HPDE6-E6E7 (cell line): Measurements from ENCODE around the gene CFAP126.
"Not testable (repeated sequence)": the region's sequence is repeated elsewhere in the genome, so short reads cannot be mapped to it uniquely, and the experiment has no call there.

ENCODE experiments used
- DNase-seq: peaks from one replicate; pipeline ENCODE4 v3.0.0; 2011; ENCODE audit warnings: missing footprints; ENCODE audit errors: extremely low spot score

Gene CFAP126

GRCh38 chr1:161367684-161368400, at the start of gene CFAP126:
Gene CFAP126, minus strand, starts transcription at chr1:161367876. Its CDS starts 8 bp downstream, at chr1:161367868.
- peak; percentile 88 for DNase-seq

GRCh38 chr1:161413050-161413449, 45.4 kb upstream of the CFAP126 start:
- DNase-seq, result not testable (repeated sequence)

GRCh38 chr1:161410636-161410970, 42.9 kb upstream of the CFAP126 start:
- DNase-seq, result not testable (repeated sequence)

GRCh38 chr1:161409848-161410635, 42.4 kb upstream of the CFAP126 start:
- DNase-seq, result not testable (repeated sequence)

GRCh38 chr1:161408429-161409052, 40.9 kb upstream of the CFAP126 start:
- DNase-seq, result no peak

- no peak for DNase-seq
Observed at GRCh38 chr1:161407451-161407985, 39.8 kb upstream of the CFAP126 start.

GRCh38 chr1:161406551-161406950, 38.9 kb upstream of the CFAP126 start:
- DNase-seq, result not testable (repeated sequence)

- no peak for DNase-seq
Observed at GRCh38 chr1:161404051-161404597, 36.4 kb upstream of the CFAP126 start.

- no peak for DNase-seq
Observed at GRCh38 chr1:161402446-161402845, 34.8 kb upstream of the CFAP126 start.

GRCh38 chr1:161399257-161399998, 31.8 kb upstream of the CFAP126 start:
- DNase-seq, result peak; percentile 81

- DNase-seq, result peak; percentile 21
Observed at GRCh38 chr1:161398900-161399256, 31.2 kb upstream of the CFAP126 start.

- DNase-seq, result not testable (repeated sequence)
Observed at GRCh38 chr1:161397038-161397437, 29.4 kb upstream of the CFAP126 start.

- no peak for DNase-seq
Observed at GRCh38 chr1:161393151-161393550, 25.5 kb upstream of the CFAP126 start.

GRCh38 chr1:161391611-161392010, 23.9 kb upstream of the CFAP126 start:
- DNase-seq, result no peak

GRCh38 chr1:161391136-161391535, 23.5 kb upstream of the CFAP126 start:
- not testable (repeated sequence) for DNase-seq

- peak; percentile 12 for DNase-seq
Observed at GRCh38 chr1:161390559-161390858, 22.8 kb upstream of the CFAP126 start.

- peak; percentile 97 for DNase-seq
Observed at GRCh38 chr1:161389691-161390558, 22.2 kb upstream of the CFAP126 start.

GRCh38 chr1:161389158-161389557, 21.5 kb upstream of the CFAP126 start:
- not testable (repeated sequence) for DNase-seq

GRCh38 chr1:161388639-161389038, 21.0 kb upstream of the CFAP126 start:
- DNase-seq, result no peak

- DNase-seq, result peak; percentile 46
Observed at GRCh38 chr1:161382214-161383019, 14.7 kb upstream of the CFAP126 start.
